Activated CD8-positive, alpha-beta memory T cell treated with anti-CD3 and anti-CD28 coated beads for 1 hour (primary cell): ENCODE measurements around the gene CDC37.

Source experiments
- DNase-seq, 2 donors: peaks; one replicate each; pipeline ENCODE4 v3.0.0-alpha.2; 2020; ENCODE audit warnings: low read depth in 1 of 2; ENCODE audit errors: extremely low read depth in 1 of 2

CDC37 gene

GRCh38 chr19:10363789-10364281 is 39.5 kb downstream of the CDC37 start:
- DNase-seq = no peak

DNA sequence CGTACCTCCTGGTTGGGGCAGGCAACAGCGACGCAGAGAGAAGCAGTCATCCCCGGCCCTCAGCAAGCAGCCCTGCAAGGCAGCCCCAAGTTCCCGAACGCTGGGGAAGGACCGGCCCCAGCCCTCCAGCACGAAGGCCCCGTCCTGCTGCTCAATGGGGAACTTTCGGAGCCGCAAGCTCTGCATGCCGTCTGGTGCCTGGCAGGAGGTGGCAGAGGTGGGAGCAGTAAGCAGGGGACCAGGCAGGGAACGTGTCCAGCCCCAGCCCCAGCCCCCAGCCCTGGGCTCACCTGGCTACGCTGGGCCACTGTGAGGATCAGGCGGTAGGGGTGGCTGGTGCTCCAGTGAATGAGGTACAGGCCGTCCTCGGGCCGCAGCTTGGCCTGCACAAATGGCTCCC is 41.1 kb downstream of the CDC37 start:
- no peak for DNase-seq

- no peak for DNase-seq
These were observed 41.8 kb downstream of the CDC37 start for GRCh38 chr19:10361569-10362011.

DNA sequence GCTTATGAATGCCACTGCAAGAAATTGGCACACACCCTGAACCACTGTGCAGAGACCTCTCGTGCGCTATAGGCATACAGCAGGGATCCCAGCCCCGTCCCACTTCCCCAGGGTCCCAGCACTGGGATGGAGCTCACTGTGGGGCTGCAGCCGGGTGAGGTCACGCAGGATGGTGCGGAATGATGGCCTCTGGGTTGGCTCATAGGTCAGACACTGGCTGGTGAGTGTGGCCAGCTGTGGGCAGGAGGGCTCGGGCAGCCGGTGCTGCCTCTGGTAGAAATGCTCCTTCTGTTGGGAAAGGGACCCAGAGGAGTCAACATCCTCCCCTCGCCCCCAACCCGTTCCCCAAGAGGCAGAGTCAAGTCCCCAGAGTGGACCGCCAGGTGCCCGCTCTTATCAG is 46.9 kb downstream of the CDC37 start:
- no peak for DNase-seq

GRCh38 chr19:10353793-10354391 is 49.5 kb downstream of the CDC37 start:
- no peak for DNase-seq

GRCh38 chr19:10352764-10353671 is 50.3 kb downstream of the CDC37 start:
- DNase-seq = no peak

GRCh38 chr19:10346509-10346908 is 56.8 kb downstream of the CDC37 start:
- no peak for DNase-seq

GRCh38 chr19:10344780-10345179 is 58.6 kb downstream of the CDC37 start:
- DNase-seq = no peak

GRCh38 chr19:10343495-10343894 is 59.8 kb downstream of the CDC37 start:
- DNase-seq = no peak
